PFSK-1 (cell line): ENCODE data around the gene ARHGAP21.

ENCODE experiments used
- FOXP2 ChIP-seq: optimal IDR thresholded peaks from 2 replicates; pipeline ENCODE3; 2011; ENCODE audit warnings: borderline replicate concordance, control low read depth, inconsistent platforms; ENCODE audit not compliant: insufficient read depth; ENCODE audit errors: extremely low read length, extremely low read depth
- POLR2AphosphoS5 ChIP-seq: IDR thresholded peaks from 2 replicates; pipeline ENCODE4 v1.6.1; 2012; ENCODE audit warnings: low read depth, mild to moderate bottlenecking, control low read depth, low read length, moderate library complexity
- REST ChIP-seq, 2 experiments: IDR thresholded peaks; 2 replicates each; pipeline versions ENCODE4 v1.6.1 to v1.8.0; 2011 to 2012; ENCODE audit warnings: low read depth in 2 of 2, low read length in 2 of 2, control low read depth in 1 of 2, inconsistent platforms in 1 of 2, mild to moderate bottlenecking in 1 of 2, moderate library complexity in 1 of 2; ENCODE audit not compliant: insufficient read depth in 1 of 2
- SIN3A ChIP-seq: IDR thresholded peaks from 2 replicates; pipeline ENCODE4 v1.6.1; 2012; ENCODE audit warnings: mild to moderate bottlenecking, low read length, moderate library complexity, borderline replicate concordance; ENCODE audit not compliant: insufficient read depth
- TAF1 ChIP-seq: IDR thresholded peaks from 2 replicates; pipeline ENCODE4 v1.6.1; 2012; ENCODE audit warnings: low read length, control low read depth, borderline replicate concordance; ENCODE audit not compliant: insufficient read depth

ARHGAP21 gene

GRCh38 chr10:24683554-24683953, 40.1 kb downstream of the ARHGAP21 start:
- TF ChIP-seq TAF1 (no peak), FOXP2 (no peak), REST (IDR thresholded peaks at IDR 0.05; ENCODE audit: insufficient read depth in 1 of 2, low read depth in 2 of 2, low read length in 2 of 2) (no peak), POLR2AphosphoS5 (no peak), SIN3A (no peak)

- no peak for TF ChIP-seq POLR2AphosphoS5
- no peak for TF ChIP-seq SIN3A
- TF ChIP-seq FOXP2 = no peak
- TF ChIP-seq TAF1 = no peak
- TF ChIP-seq REST (IDR thresholded peaks at IDR 0.05; ENCODE audit: insufficient read depth in 1 of 2, low read depth in 2 of 2, low read length in 2 of 2) = no peak
Measured at GRCh38 chr10:24681572-24682088, 42.1 kb downstream of the ARHGAP21 start.

- no peak for TF ChIP-seq SIN3A
- TF ChIP-seq TAF1 = no peak
- no peak for TF ChIP-seq REST (IDR thresholded peaks at IDR 0.05; ENCODE audit: insufficient read depth in 1 of 2, low read depth in 2 of 2, low read length in 2 of 2)
- TF ChIP-seq POLR2AphosphoS5 = no peak
- no peak for TF ChIP-seq FOXP2
Measured at GRCh38 chr10:24680647-24681524, 42.8 kb downstream of the ARHGAP21 start.

- no peak for TF ChIP-seq TAF1
- no peak for TF ChIP-seq REST (IDR thresholded peaks at IDR 0.05; ENCODE audit: insufficient read depth in 1 of 2, low read depth in 2 of 2, low read length in 2 of 2)
- no peak for TF ChIP-seq FOXP2
- TF ChIP-seq SIN3A = no peak
- TF ChIP-seq POLR2AphosphoS5 = no peak
Measured at GRCh38 chr10:24678757-24679156, 44.9 kb downstream of the ARHGAP21 start.
